ENCODE results near the gene CLDN19.

GRCh38 chr1:42773420-42773819 lies 33.4 kb upstream of the CLDN19 start:
- TF ChIP-seq CTCF (IDR thresholded peaks at IDR 0.05; ENCODE audit: low read depth, low read length) (no peak), EZH2phosphoT487 (IDR thresholded peaks at IDR 0.05; ENCODE audit: low read depth) (no peak)

Data from OCI-LY3 (cell line).